Raji (cell line): Measurements from ENCODE around the gene ZNF484.

ENCODE experiments used
- POLR2A ChIP-seq: IDR thresholded peaks from 2 replicates; pipeline ENCODE4 v1.6.1; 2011; ENCODE audit warnings: low read depth, low read length, control low read depth; ENCODE audit not compliant: insufficient read depth

ZNF484 gene

DNA sequence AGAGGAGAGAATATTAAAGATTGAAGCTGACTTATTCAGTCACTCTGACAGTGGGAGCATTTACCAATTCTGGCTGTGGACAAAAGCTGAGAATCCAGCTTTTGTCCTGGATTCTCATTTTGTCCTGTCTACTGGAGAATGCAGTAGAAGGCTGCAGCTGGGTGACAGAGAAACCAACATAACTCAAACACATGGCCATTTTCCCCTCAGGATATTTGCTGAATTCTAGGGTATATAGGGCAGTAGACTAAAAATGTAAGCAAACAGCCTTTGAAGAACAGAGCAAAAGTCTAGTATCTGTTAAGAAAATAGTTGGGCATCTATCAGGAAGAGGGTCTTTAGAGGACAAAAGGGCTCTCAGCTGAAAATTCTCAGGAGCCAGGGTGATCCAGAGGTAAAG lies 20.6 kb downstream of the ZNF484 start:
- no peak for TF ChIP-seq POLR2A

- TF ChIP-seq POLR2A = no peak
Observed at GRCh38 chr9:92853716-92854115, 24.1 kb downstream of the ZNF484 start.

DNA sequence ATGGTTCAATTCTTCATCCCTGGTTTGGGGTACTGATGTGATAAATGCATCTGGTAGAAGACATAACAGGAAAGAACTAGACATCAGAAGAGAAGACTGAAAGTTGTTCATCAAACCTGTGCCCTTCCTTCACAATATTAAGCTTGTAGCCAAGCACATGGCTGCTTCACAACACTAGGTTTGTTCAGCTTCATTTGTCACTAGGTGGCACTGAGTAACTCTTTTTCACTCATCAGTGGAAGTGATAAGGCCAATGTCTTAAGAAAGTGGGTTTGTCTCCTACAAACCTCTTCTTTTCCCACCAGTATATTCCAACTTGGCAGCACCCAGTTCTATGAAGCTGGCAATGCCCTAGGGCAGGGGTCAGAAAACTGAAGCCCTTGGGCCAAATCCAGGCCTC lies 26.9 kb downstream of the ZNF484 start:
- no peak for TF ChIP-seq POLR2A

DNA sequence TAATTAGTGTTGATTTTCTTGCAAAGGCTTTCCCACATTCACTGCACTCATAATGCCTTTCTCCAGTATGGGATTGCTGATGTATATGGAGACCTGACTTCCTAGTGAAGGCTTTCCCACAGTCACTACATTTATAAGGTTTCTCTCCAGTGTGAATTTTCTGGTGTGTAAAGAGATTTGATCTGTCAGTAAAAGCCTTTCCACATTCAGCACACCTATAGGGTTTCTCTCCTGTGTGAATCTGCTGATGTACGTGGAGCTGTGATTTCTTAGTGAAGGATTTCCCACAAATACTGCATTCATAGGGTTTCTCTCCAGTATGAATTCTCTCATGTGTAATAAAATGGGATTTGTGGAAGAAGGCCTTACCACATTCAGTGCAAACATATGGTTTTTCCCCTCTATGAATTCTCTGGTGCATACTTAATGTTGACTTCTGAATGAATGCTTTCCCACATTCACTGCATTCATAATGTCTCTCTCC lies 31.1 kb downstream of the ZNF484 start:
- no peak for TF ChIP-seq POLR2A

DNA sequence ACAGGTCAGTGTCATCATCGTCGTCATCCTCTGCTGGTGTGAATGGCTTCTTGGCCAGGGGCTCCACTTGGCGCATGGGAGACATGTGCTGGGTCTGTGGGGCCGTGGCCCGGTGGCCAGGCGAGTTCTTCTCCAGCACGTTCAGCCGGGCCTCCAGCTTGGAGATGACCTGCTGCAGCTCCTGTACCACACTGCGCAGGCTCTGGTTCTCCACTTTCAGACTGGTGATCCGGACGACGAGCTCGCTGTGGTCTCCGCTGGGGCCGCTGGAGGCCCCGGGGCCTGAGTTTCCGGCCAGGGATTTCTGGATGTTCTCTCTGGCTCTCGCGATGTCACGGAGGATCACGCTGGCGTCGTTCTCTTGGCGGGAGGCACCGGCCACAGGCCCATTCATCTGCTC lies 40.6 kb downstream of the ZNF484 start:
- TF ChIP-seq POLR2A = no peak

DNA sequence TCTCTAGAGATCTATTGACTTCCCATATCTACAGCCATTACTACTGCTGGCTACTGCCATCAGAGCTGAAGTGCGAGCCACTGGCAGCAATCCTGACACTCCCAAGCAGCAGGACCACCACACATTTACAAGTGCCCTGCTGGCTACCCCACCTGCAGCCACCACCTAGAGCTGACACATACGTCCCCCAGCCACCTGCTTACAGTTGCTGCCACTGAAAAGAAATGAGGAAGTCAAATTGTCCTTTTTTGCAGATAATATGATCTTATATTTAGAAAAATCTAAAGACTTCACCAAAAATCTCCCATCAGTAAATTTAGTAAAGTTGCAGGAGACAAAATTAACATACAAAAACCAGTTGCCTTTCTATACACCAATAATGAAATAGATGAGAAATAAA lies 48.4 kb downstream of the ZNF484 start:
- no peak for TF ChIP-seq POLR2A

- TF ChIP-seq POLR2A = no peak
Observed at GRCh38 chr9:92820964-92821363, 56.9 kb downstream of the ZNF484 start.

- TF ChIP-seq POLR2A = no peak
Observed at GRCh38 chr9:92808726-92809451, 68.9 kb downstream of the ZNF484 start.

DNA sequence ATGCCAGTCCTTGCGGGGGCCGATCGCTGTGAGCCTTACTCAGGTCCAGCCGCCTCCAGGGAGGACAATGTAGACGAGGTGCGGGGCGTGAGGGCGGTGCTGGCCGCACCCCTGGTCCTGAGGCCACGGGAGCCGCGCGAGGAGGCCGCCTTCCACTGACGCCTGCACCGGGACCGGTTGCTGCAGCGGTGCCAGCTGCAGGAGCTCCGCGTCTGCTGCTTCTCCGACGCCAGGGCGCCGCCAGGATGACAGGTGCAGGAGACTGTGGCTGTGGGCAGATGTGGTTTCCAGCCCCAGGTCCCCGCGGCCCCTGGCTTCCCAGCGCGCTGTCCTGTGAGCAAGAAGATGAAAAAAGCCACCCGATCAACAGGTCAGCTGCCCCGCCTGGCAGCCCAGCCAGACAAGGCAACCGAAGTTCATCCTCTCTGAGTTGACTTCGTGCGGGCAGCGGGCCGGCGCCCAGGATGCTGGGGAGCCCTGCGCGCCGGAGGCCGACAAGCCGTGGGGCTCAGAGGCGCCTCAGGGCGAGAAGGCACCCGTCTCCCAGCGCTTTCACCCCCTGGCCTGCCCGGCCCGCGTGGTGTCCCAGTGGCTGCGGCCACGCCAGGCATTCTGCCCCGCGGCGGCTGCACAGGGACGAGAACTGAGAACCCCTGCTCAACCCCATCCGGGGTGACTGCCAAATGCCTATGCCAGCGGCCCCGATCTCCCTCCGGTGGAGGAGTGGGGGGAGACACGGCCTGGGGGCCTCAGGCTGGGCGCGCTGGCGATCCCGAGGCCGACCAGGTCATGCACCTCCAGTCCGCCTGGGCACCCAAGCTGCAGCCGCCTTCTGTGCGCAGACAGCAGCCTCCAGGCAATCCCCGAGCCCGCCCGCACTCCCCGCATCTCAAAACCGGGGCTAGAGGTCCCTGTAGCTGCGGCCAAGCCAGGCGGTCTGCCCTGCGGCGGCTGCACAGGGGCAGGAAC lies 69.8 kb downstream of the ZNF484 start:
- TF ChIP-seq POLR2A = no peak

GRCh38 chr9:92807031-92807756 lies 70.6 kb downstream of the ZNF484 start:
- no peak for TF ChIP-seq POLR2A

DNA sequence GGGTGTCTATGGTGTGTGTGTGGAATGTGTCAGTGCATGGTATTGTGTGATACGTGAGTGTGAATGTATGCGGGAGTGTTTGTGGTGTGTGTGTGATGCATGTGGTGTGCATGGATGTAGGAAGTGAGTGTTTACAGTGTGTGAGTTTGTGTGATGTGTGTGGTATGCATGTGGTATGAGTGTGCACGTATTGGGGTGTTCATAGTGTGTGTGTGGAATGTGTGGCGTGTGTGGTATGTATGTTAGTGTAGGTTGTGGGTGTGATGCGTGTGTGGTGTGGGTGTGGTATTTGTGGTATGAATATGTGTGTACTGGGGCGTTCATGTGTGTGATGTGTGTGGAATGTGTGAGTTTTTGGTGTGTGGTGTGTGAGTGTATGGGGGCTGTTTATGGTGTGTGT lies 73.1 kb downstream of the ZNF484 start:
- no peak for TF ChIP-seq POLR2A

DNA sequence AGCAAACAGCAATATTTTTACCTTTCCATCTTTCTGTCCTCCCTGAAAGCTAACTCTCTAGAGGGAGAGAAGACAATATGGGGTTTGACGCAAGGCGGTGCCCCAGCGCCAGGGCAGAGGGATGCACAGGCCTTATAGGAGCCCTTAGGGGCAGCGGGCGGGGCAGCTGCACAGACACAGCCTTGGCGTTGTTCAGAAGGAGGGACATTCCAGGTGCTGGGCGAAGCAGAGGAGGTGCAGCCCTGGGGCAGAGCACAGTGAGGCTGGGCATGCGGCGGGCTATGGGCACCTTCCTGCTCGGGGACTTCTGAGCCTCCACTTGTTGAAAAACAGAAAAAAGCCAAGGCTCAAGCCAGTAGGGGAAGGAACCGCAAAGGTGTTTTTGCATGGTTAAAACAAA lies 79.5 kb downstream of the ZNF484 start:
- TF ChIP-seq POLR2A = no peak

- TF ChIP-seq POLR2A = no peak
Observed at GRCh38 chr9:92795598-92796336, 82.1 kb downstream of the ZNF484 start.
